ENCODE results near the gene KASH5.
"Not testable (repeated sequence)": the region's sequence is repeated elsewhere in the genome, so short reads cannot be mapped to it uniquely, and the experiment has no call there.

The KASH5 gene

DNA sequence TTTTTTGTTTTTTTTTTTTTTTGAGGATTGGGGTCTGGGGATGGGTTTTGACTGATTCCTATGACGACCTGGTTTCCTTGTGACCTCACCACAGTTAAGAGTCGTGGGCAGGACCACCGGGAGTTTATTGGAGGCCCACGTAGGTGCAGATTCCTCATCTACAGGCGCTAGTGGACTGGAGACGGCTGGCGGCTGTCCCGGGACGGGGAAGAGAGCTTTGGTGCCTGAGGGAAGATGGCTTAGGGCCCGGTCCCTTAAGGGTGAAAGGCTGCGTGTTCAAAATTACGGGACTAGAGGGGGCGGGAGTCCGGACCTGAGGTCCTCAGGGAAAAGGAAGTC, 25.2 kb upstream of the KASH5 start:
- peak overlapping the region; percentile 92 for H3K27ac ChIP-seq (ENCODE audit: low read length)
- no peaks in the 10 kb centered on the region for H3K9me3 ChIP-seq (ENCODE audit: control insufficient read depth in 2 of 2, low read length in 2 of 2)
- H3K9ac ChIP-seq (ENCODE audit: low read length in 2 of 2) = peak overlapping the region; percentile 76 to 97

DNA sequence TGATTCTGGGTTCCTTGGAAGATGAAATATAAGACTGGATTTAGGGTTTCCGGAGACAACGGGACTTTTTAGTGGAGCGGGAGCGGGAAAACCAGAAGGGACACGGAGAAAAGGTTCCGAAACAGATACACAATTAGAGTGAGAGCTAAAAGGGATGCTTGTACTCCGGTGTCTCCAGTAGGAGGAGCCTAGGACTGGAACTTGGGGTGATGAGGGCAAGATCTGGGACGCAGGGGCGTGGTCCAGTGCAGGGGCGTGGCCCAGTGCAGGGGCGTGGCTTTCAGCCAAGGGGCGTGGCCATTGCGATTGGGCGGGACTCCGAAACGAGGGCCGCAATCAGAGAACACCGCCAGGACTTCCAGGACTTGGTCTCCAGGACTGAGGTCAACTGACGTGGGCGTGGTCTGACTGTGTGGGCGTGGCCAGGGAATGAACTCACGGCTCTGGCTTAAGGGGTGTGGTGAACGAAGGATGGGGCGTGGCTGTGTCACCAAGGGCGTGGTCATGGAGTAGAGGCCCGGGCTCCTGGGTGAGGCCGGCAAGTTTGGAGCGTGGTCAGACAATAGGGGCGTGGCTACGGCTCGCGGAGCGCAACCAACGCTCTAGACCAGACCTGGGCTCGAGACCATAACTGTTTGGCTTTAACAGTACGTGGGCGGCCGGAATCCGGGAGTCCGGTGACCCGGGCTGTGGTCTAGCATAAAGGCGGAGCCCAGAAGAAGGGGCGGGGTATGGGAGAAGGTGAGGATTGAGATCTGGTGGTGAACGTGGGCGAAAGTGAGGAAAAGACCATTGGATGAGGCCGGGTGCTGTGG, 24.6 kb upstream of the KASH5 start, which contains the start of gene DKKL1:
Gene DKKL1, plus strand, starts transcription at position 610 of the 815 bp plus-strand sequence. Its CDS starts 122 bp downstream, at position 732.
- Histone ChIP-seq H3K9me3 (ENCODE audit: control insufficient read depth in 2 of 2, low read length in 2 of 2) (no peaks in the 10 kb centered on the region), H3K27me3 (ENCODE audit: control insufficient read depth in 1 of 2, insufficient read depth in 2 of 2, low read length in 2 of 2) (no peaks in the 10 kb centered on the region), H3K9ac (ENCODE audit: low read length in 2 of 2) (peak within 1 kb of the TSS; percentile 76 to 97), H3K4me3 (ENCODE audit: low read length in 2 of 2) (peak within 1 kb of the TSS; percentile 86 to 89), H3K36me3 (ENCODE audit: control insufficient read depth in 2 of 2, insufficient read depth in 2 of 2, low read length in 2 of 2) (peaks cover 4 to 7% of the 10 kb centered on the region in 2 donors), H3K27ac (ENCODE audit: low read length) (peak within 1 kb of the TSS; percentile 92), H3K4me1 (ENCODE audit: control insufficient read depth, insufficient read depth, low read length) (peaks cover 32% of the 10 kb centered on the region)

More for the DNA sequence above, 25.2 kb upstream of the KASH5 start:
- Histone ChIP-seq H3K36me3 (ENCODE audit: control insufficient read depth in 2 of 2, insufficient read depth in 2 of 2, low read length in 2 of 2) (peaks cover 4 to 7% of the 10 kb centered on the region in 2 donors), H3K4me3 (ENCODE audit: low read length in 2 of 2) (peak overlapping the region; percentile 86 to 89), H3K27me3 (ENCODE audit: control insufficient read depth in 1 of 2, insufficient read depth in 2 of 2, low read length in 2 of 2) (no peaks in the 10 kb centered on the region), H3K4me1 (ENCODE audit: control insufficient read depth, insufficient read depth, low read length) (peaks cover 32% of the 10 kb centered on the region)

DNA sequence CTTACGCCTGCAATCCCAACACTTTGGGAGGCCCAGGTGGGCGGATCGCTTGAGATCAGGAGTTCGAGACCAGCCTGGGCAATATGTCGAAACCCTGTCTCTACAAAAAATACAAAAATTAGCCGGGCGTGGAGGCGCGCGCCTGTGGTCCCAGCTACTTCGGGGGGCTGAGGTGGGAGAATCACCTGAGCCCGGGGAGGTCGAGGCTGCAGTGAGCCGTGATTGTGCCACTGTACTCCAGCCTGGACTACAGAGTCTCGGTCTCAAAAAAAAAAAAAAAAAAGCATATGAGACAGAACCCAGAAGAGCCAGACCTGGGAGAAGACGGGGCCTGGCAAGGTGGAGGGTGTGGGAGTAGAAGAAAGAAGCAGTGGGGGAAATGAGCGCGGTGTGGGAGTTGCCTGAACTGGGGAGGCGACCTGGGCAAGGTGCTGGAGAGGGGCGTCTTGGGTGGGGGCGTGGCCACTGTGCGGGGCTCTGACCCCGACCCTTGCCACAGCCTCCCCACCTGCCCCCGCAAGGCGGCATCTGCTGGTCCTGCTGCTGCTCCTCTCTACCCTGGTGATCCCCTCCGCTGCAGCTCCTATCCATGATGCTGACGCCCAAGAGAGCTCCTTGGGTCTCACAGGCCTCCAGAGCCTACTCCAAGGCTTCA, 23.8 kb upstream of the KASH5 start:
- peaks cover 2 to 4% of the 10 kb centered on the region in 2 donors for H3K9me3 ChIP-seq (ENCODE audit: control insufficient read depth in 2 of 2, low read length in 2 of 2)
- peak overlapping the region; percentile 41 to 86 for H3K4me3 ChIP-seq (ENCODE audit: low read length in 2 of 2)
- peaks cover 32% of the 10 kb centered on the region for H3K4me1 ChIP-seq (ENCODE audit: control insufficient read depth, insufficient read depth, low read length)
- peak overlapping the region in 1 of 2 donors; percentile 36 for H3K9ac ChIP-seq (ENCODE audit: low read length in 2 of 2)
- peaks cover 3 to 5% of the 10 kb centered on the region in 2 donors for H3K36me3 ChIP-seq (ENCODE audit: control insufficient read depth in 2 of 2, insufficient read depth in 2 of 2, low read length in 2 of 2)
- no peaks in the 10 kb centered on the region for H3K27me3 ChIP-seq (ENCODE audit: control insufficient read depth in 1 of 2, insufficient read depth in 2 of 2, low read length in 2 of 2)
- peak overlapping the region; percentile 92 for H3K27ac ChIP-seq (ENCODE audit: low read length)

DNA sequence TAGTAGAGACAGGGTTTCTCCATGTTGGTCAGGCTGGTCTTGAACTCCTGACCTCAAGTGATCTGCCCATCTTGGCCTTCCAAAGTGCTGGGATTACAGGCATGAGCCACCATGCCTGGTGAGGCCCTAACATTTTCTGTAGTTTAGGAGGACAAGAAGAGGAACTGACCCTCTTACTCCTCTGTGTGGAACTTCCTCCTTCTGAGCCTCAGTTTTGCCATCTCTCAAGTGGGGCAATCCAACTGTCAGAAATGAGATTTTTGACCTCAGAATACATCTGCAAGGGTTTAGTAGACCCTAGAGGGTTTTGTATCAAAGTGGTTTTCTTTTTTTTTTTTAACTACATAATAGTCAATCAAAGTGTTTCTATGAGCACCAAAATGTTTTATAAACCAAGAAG, 21.9 kb upstream of the KASH5 start:
- Histone ChIP-seq H3K9ac (ENCODE audit: low read length in 2 of 2) (no peak overlapping the region), H3K27me3 (ENCODE audit: control insufficient read depth in 1 of 2, insufficient read depth in 2 of 2, low read length in 2 of 2) (no peaks in the 10 kb centered on the region), H3K4me3 (ENCODE audit: low read length in 2 of 2) (no peak overlapping the region), H3K9me3 (ENCODE audit: control insufficient read depth in 2 of 2, low read length in 2 of 2) (peaks cover 2 to 15% of the 10 kb centered on the region in 2 donors), H3K36me3 (ENCODE audit: control insufficient read depth in 2 of 2, insufficient read depth in 2 of 2, low read length in 2 of 2) (no peaks in the 10 kb centered on the region), H3K4me1 (ENCODE audit: control insufficient read depth, insufficient read depth, low read length) (peaks cover 22% of the 10 kb centered on the region), H3K27ac (ENCODE audit: low read length) (no peak overlapping the region)

DNA sequence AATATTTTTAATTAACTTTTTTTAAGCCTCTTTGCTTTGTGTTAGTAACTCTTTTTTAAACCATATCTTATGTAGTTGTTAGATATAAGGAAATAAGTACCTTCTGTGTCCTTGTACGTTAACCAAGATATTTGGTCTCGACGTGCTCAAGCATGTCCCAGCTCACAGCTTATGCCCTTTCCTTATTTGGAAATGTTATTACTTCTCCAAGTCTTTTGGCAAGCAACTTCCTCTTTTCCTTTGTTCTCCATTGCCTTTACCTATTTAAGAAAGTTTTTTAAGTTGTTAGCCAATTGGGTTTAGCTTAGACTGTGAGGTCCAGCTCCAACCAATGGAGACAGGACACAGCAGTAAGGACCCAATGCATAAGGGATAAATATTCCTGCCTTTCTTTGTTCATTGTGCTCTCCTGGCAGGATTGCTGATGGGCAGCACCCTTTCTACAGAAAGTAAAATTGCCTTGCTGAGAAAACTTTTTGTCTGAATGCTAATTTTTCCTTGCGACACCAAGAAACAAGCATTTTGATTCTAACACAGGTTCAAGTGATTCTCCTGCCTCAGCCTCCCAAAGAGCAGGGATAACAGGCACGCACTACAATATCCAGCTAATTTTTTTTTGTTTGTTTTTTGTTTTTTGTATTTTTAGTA, 19.2 kb upstream of the KASH5 start:
- peaks cover 2 to 15% of the 10 kb centered on the region in 2 donors for H3K9me3 ChIP-seq (ENCODE audit: control insufficient read depth in 2 of 2, low read length in 2 of 2)
- H3K36me3 ChIP-seq (ENCODE audit: control insufficient read depth in 2 of 2, insufficient read depth in 2 of 2, low read length in 2 of 2) = no peaks in the 10 kb centered on the region
- no peak overlapping the region for H3K4me3 ChIP-seq (ENCODE audit: low read length in 2 of 2)
- no peak overlapping the region for H3K9ac ChIP-seq (ENCODE audit: low read length in 2 of 2)
- peaks cover 2% of the 10 kb centered on the region for H3K4me1 ChIP-seq (ENCODE audit: control insufficient read depth, insufficient read depth, low read length)
- no peak overlapping the region for H3K27ac ChIP-seq (ENCODE audit: low read length)
- H3K27me3 ChIP-seq (ENCODE audit: control insufficient read depth in 1 of 2, insufficient read depth in 2 of 2, low read length in 2 of 2) = no peaks in the 10 kb centered on the region

DNA sequence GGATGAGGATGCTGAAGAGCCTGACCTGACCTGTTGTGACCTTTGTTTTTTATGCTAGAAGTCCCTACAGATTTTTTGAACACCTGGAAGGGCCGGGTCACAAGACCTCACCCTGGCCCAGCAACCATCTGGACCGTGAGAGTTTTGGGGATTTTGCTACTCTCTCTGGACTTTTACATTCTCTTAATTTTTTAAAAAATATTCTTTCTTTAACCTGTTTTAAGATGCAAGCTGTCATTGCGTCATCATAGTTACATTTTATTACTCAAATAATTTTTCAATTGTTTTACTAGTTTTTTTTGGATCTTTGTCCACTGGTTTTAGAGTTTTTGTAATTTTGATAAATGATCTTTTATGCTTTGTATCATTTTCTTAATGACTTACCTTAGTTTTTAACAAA, 16.9 kb upstream of the KASH5 start:
- H3K9ac ChIP-seq (ENCODE audit: low read length in 2 of 2) = no peak overlapping the region
- H3K4me1 ChIP-seq (ENCODE audit: control insufficient read depth, insufficient read depth, low read length) = no peaks in the 10 kb centered on the region
- no peak overlapping the region for H3K27ac ChIP-seq (ENCODE audit: low read length)
- H3K9me3 ChIP-seq (ENCODE audit: control insufficient read depth in 2 of 2, low read length in 2 of 2) = peaks cover 2 to 15% of the 10 kb centered on the region in 2 donors
- H3K4me3 ChIP-seq (ENCODE audit: low read length in 2 of 2) = no peak overlapping the region
- H3K27me3 ChIP-seq (ENCODE audit: control insufficient read depth in 1 of 2, insufficient read depth in 2 of 2, low read length in 2 of 2) = no peaks in the 10 kb centered on the region
- no peaks in the 10 kb centered on the region for H3K36me3 ChIP-seq (ENCODE audit: control insufficient read depth in 2 of 2, insufficient read depth in 2 of 2, low read length in 2 of 2)

DNA sequence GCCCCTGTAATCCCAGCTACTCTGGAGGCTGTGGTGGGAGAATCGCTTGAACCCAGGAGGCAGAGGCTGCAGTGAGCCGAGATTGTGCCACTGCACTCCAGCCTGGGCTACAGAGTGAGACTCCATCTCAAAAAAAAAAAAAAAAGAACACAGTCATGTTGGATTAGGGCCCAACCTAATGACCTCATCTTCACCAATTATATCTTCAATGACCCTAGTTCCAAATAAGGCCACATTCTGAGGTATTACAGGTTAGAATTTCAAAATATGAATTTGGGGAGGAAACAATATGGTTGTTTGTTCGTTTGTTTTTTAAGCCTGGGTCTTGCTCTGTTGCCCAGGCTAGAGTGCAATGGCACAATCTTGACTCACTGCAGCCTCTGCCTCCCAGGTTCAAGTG, 14.9 kb upstream of the KASH5 start:
- not testable (repeated sequence) for H3K4me3 ChIP-seq (ENCODE audit: low read length in 2 of 2); H3K9ac ChIP-seq (ENCODE audit: low read length in 2 of 2); H3K27ac ChIP-seq (ENCODE audit: low read length); H3K4me1 ChIP-seq (ENCODE audit: control insufficient read depth, insufficient read depth, low read length); H3K27me3 ChIP-seq (ENCODE audit: control insufficient read depth in 1 of 2, insufficient read depth in 2 of 2, low read length in 2 of 2); H3K36me3 ChIP-seq (ENCODE audit: control insufficient read depth in 2 of 2, insufficient read depth in 2 of 2, low read length in 2 of 2)
- peaks cover 2 to 15% of the 10 kb centered on the region in 2 donors for H3K9me3 ChIP-seq (ENCODE audit: control insufficient read depth in 2 of 2, low read length in 2 of 2)

DNA sequence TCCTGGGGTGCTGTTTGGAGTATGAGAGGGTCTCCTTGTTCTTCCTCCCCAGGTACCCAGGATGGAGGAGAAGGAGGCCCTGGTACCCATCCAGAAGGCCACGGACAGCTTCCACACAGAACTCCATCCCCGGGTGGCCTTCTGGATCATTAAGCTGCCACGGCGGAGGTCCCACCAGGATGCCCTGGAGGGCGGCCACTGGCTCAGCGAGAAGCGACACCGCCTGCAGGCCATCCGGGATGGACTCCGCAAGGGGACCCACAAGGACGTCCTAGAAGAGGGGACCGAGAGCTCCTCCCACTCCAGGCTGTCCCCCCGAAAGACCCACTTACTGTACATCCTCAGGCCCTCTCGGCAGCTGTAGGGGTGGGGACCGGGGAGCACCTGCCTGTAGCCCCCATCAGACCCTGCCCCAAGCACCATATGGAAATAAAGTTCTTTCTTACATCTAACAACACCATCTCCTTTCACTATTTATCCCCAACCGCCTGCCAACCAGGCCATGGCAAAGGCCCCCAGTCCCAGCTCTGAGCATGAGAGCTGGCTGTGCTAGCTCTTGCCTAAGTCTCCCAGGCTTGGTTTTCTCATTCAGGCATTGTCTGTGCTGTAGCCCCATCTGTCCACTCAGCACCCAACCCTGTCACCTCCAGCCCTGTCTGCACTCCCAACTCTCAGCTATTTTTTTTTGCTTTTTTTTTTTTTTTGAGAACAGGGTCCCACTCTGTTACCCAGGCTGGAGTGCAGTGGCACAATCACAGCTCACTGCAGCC, 13.2 kb upstream of the KASH5 start:
- Histone ChIP-seq H3K4me1 (ENCODE audit: control insufficient read depth, insufficient read depth, low read length) (no peaks in the 10 kb centered on the region), H3K4me3 (ENCODE audit: low read length in 2 of 2) (no peak overlapping the region), H3K9me3 (ENCODE audit: control insufficient read depth in 2 of 2, low read length in 2 of 2) (peaks cover 0 to 5% of the 10 kb centered on the region in 2 donors), H3K27me3 (ENCODE audit: control insufficient read depth in 1 of 2, insufficient read depth in 2 of 2, low read length in 2 of 2) (no peaks in the 10 kb centered on the region), H3K36me3 (ENCODE audit: control insufficient read depth in 2 of 2, insufficient read depth in 2 of 2, low read length in 2 of 2) (no peaks in the 10 kb centered on the region), H3K27ac (ENCODE audit: low read length) (no peak overlapping the region), H3K9ac (ENCODE audit: low read length in 2 of 2) (no peak overlapping the region)

DNA sequence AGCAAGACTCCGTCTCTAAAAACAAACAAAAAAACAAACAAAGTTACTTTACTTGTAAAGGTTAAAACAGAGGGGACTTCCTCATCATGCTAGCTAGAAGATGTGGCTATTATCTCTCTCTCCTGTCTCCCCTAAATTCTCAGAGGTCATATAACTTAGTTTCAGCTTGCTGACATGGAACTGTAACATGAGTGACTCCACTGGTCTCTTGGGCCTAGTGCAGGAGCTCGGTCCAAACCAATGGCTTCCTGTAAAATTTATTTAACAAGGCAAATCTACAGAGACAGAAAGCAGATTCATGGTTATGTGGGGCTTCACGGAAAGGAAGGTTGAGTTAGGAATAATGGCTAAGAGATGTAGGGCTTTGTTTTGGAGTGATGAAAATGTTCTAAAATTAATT, 9.5 kb upstream of the KASH5 start:
- H3K36me3 ChIP-seq (ENCODE audit: control insufficient read depth in 2 of 2, insufficient read depth in 2 of 2, low read length in 2 of 2) = no peaks in the 10 kb centered on the region
- H3K27me3 ChIP-seq (ENCODE audit: control insufficient read depth in 1 of 2, insufficient read depth in 2 of 2, low read length in 2 of 2) = no peaks in the 10 kb centered on the region
- no peak overlapping the region for H3K9ac ChIP-seq (ENCODE audit: low read length in 2 of 2)
- H3K27ac ChIP-seq (ENCODE audit: low read length) = no peak overlapping the region
- H3K4me3 ChIP-seq (ENCODE audit: low read length in 2 of 2) = no peak overlapping the region
- no peaks in the 10 kb centered on the region for H3K4me1 ChIP-seq (ENCODE audit: control insufficient read depth, insufficient read depth, low read length)
- H3K9me3 ChIP-seq (ENCODE audit: control insufficient read depth in 2 of 2, low read length in 2 of 2) = peaks cover 3 to 5% of the 10 kb centered on the region in 2 donors

DNA sequence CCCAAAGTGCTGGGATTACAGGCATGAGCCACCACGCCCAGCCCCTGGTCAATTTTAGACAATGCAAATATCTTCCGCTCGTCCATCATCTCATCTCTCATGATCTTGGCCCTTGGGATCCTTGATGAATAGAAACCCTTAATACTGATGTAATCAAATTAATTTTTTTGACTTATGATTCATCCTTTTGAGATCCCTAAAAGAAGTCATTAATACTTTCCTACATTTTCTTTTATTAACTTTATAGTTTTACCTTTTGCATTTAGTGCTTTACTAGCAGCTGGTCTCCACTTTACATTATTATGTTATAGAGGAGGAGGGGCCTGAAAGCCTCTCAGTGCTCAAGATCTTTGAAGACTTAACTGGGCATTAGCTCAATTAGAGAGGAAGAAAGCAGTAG, 7.7 kb upstream of the KASH5 start:
- Histone ChIP-seq H3K36me3 (ENCODE audit: control insufficient read depth in 2 of 2, insufficient read depth in 2 of 2, low read length in 2 of 2) (no peaks in the 10 kb centered on the region), H3K4me3 (ENCODE audit: low read length in 2 of 2) (no peak overlapping the region), H3K27me3 (ENCODE audit: control insufficient read depth in 1 of 2, insufficient read depth in 2 of 2, low read length in 2 of 2) (no peaks in the 10 kb centered on the region), H3K9ac (ENCODE audit: low read length in 2 of 2) (no peak overlapping the region), H3K4me1 (ENCODE audit: control insufficient read depth, insufficient read depth, low read length) (no peaks in the 10 kb centered on the region), H3K27ac (ENCODE audit: low read length) (no peak overlapping the region), H3K9me3 (ENCODE audit: control insufficient read depth in 2 of 2, low read length in 2 of 2) (peaks cover 3 to 5% of the 10 kb centered on the region in 2 donors)
